HG03575 (cell line): ENCODE data around the gene PPP1R36.
"Not testable (repeated sequence)": the region's sequence is repeated elsewhere in the genome, so short reads cannot be mapped to it uniquely, and the experiment has no call there.

Experiments used
- ATAC-seq: cut with Tn5 transposase; IDR thresholded peaks from one replicate; pipeline ENCODE4 v1.9.1; 2021; ENCODE audit not compliant: unreplicated experiment, insufficient number of reproducible peaks, low FRiP score; ENCODE audit errors: extremely low read depth

PPP1R36 gene

GRCh38 chr14:64604881-64605280 is 55.1 kb downstream of the PPP1R36 start:
- no peak for ATAC-seq

- ATAC-seq: no peak
These were observed 56.3 kb downstream of the PPP1R36 start for GRCh38 chr14:64605926-64606685.

GRCh38 chr14:64610049-64610746 is 60.4 kb downstream of the PPP1R36 start:
- no peak for ATAC-seq

GRCh38 chr14:64611358-64612020 is 61.7 kb downstream of the PPP1R36 start:
- no peak for ATAC-seq

- ATAC-seq: no peak
These were observed 62.2 kb downstream of the PPP1R36 start for GRCh38 chr14:64612021-64612380.

- no peak for ATAC-seq
These were observed 63.4 kb downstream of the PPP1R36 start for GRCh38 chr14:64612971-64613666.

- no peak for ATAC-seq
These were observed 64.4 kb downstream of the PPP1R36 start for GRCh38 chr14:64614166-64614565.

- ATAC-seq: no peak
These were observed 65.1 kb downstream of the PPP1R36 start for GRCh38 chr14:64614805-64615391.

- ATAC-seq: not testable (repeated sequence)
These were observed 68.2 kb downstream of the PPP1R36 start for GRCh38 chr14:64617872-64618408.

- ATAC-seq: no peak
These were observed 71.1 kb downstream of the PPP1R36 start for GRCh38 chr14:64620910-64621309.

GRCh38 chr14:64623554-64624165 is 73.9 kb downstream of the PPP1R36 start:
- no peak for ATAC-seq

GRCh38 chr14:64625386-64626232 is 75.8 kb downstream of the PPP1R36 start:
- no peak for ATAC-seq

- no peak for ATAC-seq
These were observed 79.2 kb downstream of the PPP1R36 start for GRCh38 chr14:64628940-64629408.

- no peak for ATAC-seq
These were observed 81.0 kb downstream of the PPP1R36 start for GRCh38 chr14:64630778-64631177.

- ATAC-seq: not testable (repeated sequence)
These were observed 81.5 kb downstream of the PPP1R36 start for GRCh38 chr14:64631222-64631621.

GRCh38 chr14:64632056-64632455 is 82.3 kb downstream of the PPP1R36 start:
- ATAC-seq: no peak

- no peak for ATAC-seq
These were observed 84.8 kb downstream of the PPP1R36 start for GRCh38 chr14:64634558-64634957.
